Testis (tissue), 2 donors: ENCODE measurements around the gene FBXO41.

ENCODE experiments used
- CTCF ChIP-seq, 3 experiments: fragments of 450-650 bp in 2 of 3; fragments of 200-600 bp in 1 of 3; sonication (generic) in 1 of 3; IDR thresholded peaks; one replicate each; pipeline ENCODE4 v1.5.1; 2016 to 2019; ENCODE audit warnings: antibody characterized with exemption in 3 of 3, mild to moderate bottlenecking in 2 of 3, moderate library complexity in 1 of 3
- POLR2A ChIP-seq: fragments of 450-650 bp; IDR thresholded peaks from one replicate; pipeline ENCODE4 v1.6.1; 2017; ENCODE audit warnings: antibody characterized with exemption, mild to moderate bottlenecking, moderate library complexity

GRCh38 chr2:73237168-73237567 lies 47.1 kb downstream of the FBXO41 start:
- TF ChIP-seq CTCF (IDR thresholded peaks at IDR 0.05) (no peak), POLR2A (no peak)
